Measurements from ENCODE around the gene FNDC5. TPM values are rescaled to one million over a fixed set of nuclear protein-coding genes. Genes with fewer than 3 reads are reported as not detected.

FNDC5 gene
- total and polyA plus RNA-seq, 2 experiments from 2014 or later = 0.33 TPM; not detected in 1

DNA sequence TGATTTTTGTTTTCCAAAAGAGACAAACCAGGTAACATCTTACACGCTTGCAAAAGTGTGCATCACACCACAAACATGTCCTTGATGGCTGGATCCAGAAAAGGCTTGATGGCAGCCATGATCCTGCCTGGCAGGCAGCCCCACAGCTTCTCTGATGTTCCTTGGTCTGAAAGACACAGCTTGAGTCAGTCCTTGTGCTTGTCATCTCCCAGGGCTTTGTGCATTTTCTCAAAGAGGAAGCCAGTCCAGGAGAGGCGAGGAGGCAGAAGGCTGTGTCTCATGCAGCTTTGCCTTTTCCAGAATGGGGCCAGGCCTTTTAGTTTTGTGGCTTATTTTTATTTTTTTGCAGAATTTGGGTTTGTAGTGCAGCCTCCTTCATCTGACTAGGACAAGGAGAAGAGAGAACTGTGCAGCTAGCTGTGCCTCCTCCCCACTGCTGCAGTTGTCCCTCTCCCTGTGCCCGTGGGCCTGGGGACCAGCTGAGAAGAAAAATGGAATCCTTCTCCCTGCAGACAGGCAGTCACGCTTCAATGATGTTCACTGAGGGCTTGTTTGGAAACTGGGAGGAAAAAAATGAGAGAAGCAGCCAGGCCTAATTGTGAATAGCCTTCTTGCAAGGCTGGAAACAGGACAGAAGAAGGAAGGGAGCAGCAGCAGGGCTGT is 7.4 kb downstream of the FNDC5 start:
- no peaks in the 10 kb centered on the region; the same call in 1 of the 2 replicates for H3K36me3 ChIP-seq (ENCODE audit: low read depth)
- no peaks in the 10 kb centered on the region for H3F3A ChIP-seq (ENCODE audit: insufficient read depth)
- no peak overlapping the region for H3K4me2 ChIP-seq (ENCODE audit: unreplicated experiment)
- no peak overlapping the region for H2AFZ ChIP-seq
- no peak overlapping the region for H3K4me3 ChIP-seq
- H3K9ac ChIP-seq = no peak overlapping the region
- no peaks in the 10 kb centered on the region for H3K79me2 ChIP-seq (ENCODE audit: insufficient read depth)
- no peak for DNase-seq
- H3K27ac ChIP-seq = no peak overlapping the region
- no peaks in the 10 kb centered on the region for H4K20me1 ChIP-seq (ENCODE audit: insufficient read depth)
- in situ Hi-C loops (cut with MboI) = no loop called here
- H3K9me3 ChIP-seq (ENCODE audit: low read depth) = no peaks in the 10 kb centered on the region
- WGBS, 2 experiments (ENCODE audit: low coverage in 1 of 2, low lambda C conversion rate in 2 of 2, missing lambda C conversion rate in 2 of 2) = 93 to 98% methylated on average over 4 of the region's 4 CpGs
- no peaks in the 10 kb centered on the region for H3K9me2 ChIP-seq (ENCODE audit: insufficient read depth)
- TF ChIP-seq EZH2 (IDR thresholded peaks at IDR 0.05; ENCODE audit: insufficient read depth, poor library complexity, severe bottlenecking) (no peak), EZH2phosphoT487 (IDR thresholded peaks at IDR 0.05; ENCODE audit: insufficient read depth, low read depth) (no peak)
- H3K27me3 ChIP-seq (replicated peaks; ENCODE audit: insufficient read depth) = no peaks in the 10 kb centered on the region
- H3K4me1 ChIP-seq (ENCODE audit: insufficient read depth) = peaks cover 6% of the 10 kb centered on the region; the same call in 1 of the 2 replicates

DNA sequence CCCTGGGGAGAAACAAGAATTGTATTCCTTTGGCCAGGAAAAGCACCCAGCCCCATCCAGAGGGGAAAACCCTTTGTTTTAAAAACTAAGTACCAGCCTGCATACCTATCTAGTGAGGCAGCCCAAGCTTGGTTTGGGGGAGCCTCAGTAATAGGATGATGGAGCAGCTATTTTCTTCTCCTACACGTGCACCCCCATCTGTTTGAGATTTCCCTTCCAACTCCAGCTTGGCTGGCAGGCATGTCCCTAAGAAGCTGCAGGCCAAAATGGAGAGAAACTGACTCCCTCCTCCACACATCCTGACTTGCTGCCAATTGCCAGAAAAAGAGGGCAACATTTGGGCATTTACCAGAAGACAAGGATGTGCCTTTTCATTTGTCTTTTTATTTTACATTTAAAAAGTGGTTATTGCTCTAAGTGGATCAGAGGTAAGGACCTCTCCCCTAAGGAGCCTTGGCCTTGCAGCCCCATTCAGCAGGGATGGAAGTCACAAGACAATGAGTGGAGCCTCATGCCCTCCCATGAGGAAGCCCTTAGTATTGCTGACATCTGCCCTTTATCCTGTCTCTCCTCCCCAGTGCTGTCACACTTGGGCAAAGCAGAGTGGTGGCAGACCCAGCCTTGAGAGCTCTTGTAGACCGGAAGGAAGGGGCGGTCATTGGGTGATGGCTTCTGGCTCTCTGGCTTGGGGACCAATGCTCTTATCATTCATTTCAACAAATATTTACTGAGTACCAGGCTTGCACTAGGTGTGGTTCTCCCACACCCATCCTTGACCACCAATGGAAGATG is 8.6 kb downstream of the FNDC5 start:
- no peaks in the 10 kb centered on the region for H3K9me2 ChIP-seq (ENCODE audit: insufficient read depth)
- 59 to 63% methylated on average over 3 of the region's 3 CpGs for WGBS, 2 experiments (ENCODE audit: low coverage in 1 of 2, low lambda C conversion rate in 2 of 2, missing lambda C conversion rate in 2 of 2)
- H3K9me3 ChIP-seq (ENCODE audit: low read depth) = no peaks in the 10 kb centered on the region
- no peak overlapping the region for H3K9ac ChIP-seq
- DNase-seq = peak; percentile 39
- H3K4me2 ChIP-seq (ENCODE audit: unreplicated experiment) = no peak overlapping the region
- H2AFZ ChIP-seq = no peak overlapping the region
- H3K36me3 ChIP-seq (ENCODE audit: low read depth) = peaks cover 6% of the 10 kb centered on the region; the same call in 1 of the 2 replicates
- H3K4me1 ChIP-seq (ENCODE audit: insufficient read depth) = peaks cover 6% of the 10 kb centered on the region; the same call in 1 of the 2 replicates
- in situ Hi-C loops (cut with MboI) = no loop called here
- H3K27ac ChIP-seq = no peak overlapping the region
- H3K4me3 ChIP-seq = no peak overlapping the region
- H4K20me1 ChIP-seq (ENCODE audit: insufficient read depth) = no peaks in the 10 kb centered on the region
- TF ChIP-seq EZH2phosphoT487 (IDR thresholded peaks at IDR 0.05; ENCODE audit: insufficient read depth, low read depth) (no peak), EZH2 (IDR thresholded peaks at IDR 0.05; ENCODE audit: insufficient read depth, poor library complexity, severe bottlenecking) (no peak)
- H3K79me2 ChIP-seq (ENCODE audit: insufficient read depth) = no peaks in the 10 kb centered on the region
- H3F3A ChIP-seq (ENCODE audit: insufficient read depth) = no peaks in the 10 kb centered on the region
- no peaks in the 10 kb centered on the region for H3K27me3 ChIP-seq (replicated peaks; ENCODE audit: insufficient read depth)

DNA sequence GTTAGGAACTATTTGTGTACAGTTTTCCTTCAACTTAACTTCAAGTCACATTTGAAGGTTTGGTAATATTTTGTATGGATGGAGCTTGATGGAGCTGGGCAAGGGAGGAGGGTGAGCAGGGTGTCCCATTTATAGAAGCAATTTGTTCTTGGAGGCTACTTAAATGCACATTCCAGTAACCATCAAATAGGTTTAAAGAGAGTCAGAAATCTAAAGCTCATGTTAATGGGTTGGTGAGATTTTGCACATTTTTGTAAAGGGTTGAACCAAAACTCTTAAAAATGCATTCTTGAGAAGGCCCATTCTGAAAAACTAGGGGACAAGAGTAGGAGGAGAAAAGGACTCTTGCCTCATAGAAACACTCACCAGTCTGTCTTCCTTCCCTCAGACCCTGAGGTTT is 10.1 kb downstream of the FNDC5 start:
- no peaks in the 10 kb centered on the region for H3K9me2 ChIP-seq (ENCODE audit: insufficient read depth)
- no peak for TF ChIP-seq EZH2 (IDR thresholded peaks at IDR 0.05; ENCODE audit: insufficient read depth, poor library complexity, severe bottlenecking)
- no peak for TF ChIP-seq EZH2phosphoT487 (IDR thresholded peaks at IDR 0.05; ENCODE audit: insufficient read depth, low read depth)
- no peak overlapping the region for H2AFZ ChIP-seq
- H3K9me3 ChIP-seq (ENCODE audit: low read depth) = no peaks in the 10 kb centered on the region
- peaks cover 16% of the 10 kb centered on the region for H3K36me3 ChIP-seq (ENCODE audit: low read depth)
- no peak overlapping the region for H3K4me2 ChIP-seq (ENCODE audit: unreplicated experiment)
- no peaks in the 10 kb centered on the region for H3K79me2 ChIP-seq (ENCODE audit: insufficient read depth)
- H3K4me3 ChIP-seq = no peak overlapping the region
- H3K27ac ChIP-seq = no peak overlapping the region
- H3K4me1 ChIP-seq (ENCODE audit: insufficient read depth) = peaks cover 6% of the 10 kb centered on the region; the same call in 1 of the 2 replicates
- no peak overlapping the region for H3K9ac ChIP-seq
- H3K27me3 ChIP-seq (replicated peaks; ENCODE audit: insufficient read depth) = no peaks in the 10 kb centered on the region
- no peaks in the 10 kb centered on the region for H3F3A ChIP-seq (ENCODE audit: insufficient read depth)
- in situ Hi-C loops (cut with MboI) = no loop called here
- no peaks in the 10 kb centered on the region for H4K20me1 ChIP-seq (ENCODE audit: insufficient read depth)
- DNase-seq = no peak

DNA sequence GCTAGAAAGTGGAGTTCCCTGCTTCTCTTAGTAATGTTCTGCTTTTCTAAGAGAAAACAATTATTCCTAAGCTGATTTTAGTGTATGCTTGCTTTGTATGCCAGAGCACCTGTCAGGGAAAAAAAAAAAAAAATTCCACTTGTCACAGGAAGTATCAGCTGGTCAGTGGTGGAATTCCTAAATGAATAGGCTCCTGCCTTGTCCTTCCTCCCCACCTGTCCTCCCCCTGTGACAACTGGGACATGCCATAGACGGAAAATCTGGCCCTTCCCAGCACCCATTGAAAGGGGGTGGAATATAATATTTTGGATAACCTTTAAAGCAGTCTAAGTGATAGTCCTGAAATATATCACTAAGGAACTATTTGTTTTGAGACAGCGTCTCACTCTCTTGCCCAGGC is 10.8 kb downstream of the FNDC5 start:
- in situ Hi-C loops (cut with MboI) = no loop called here
- Histone ChIP-seq H4K20me1 (ENCODE audit: insufficient read depth) (no peaks in the 10 kb centered on the region), H3F3A (ENCODE audit: insufficient read depth) (no peaks in the 10 kb centered on the region), H2AFZ (no peak overlapping the region), H3K9ac (no peak overlapping the region), H3K36me3 (ENCODE audit: low read depth) (peaks cover 22% of the 10 kb centered on the region), H3K27ac (no peak overlapping the region), H3K9me2 (ENCODE audit: insufficient read depth) (no peaks in the 10 kb centered on the region), H3K4me2 (ENCODE audit: unreplicated experiment) (no peak overlapping the region), H3K79me2 (ENCODE audit: insufficient read depth) (no peaks in the 10 kb centered on the region), H3K4me1 (ENCODE audit: insufficient read depth) (peaks cover 6% of the 10 kb centered on the region; the same call in 1 of the 2 replicates), H3K27me3 (replicated peaks; ENCODE audit: insufficient read depth) (no peaks in the 10 kb centered on the region), H3K4me3 (no peak overlapping the region), H3K9me3 (ENCODE audit: low read depth) (no peaks in the 10 kb centered on the region)
- no peak for TF ChIP-seq EZH2phosphoT487 (IDR thresholded peaks at IDR 0.05; ENCODE audit: insufficient read depth, low read depth)
- no peak for DNase-seq
- WGBS, 2 experiments (ENCODE audit: low coverage in 1 of 2, low lambda C conversion rate in 2 of 2, missing lambda C conversion rate in 2 of 2) = 95 to 97% methylated on average over 2 of the region's 2 CpGs
